ENCODE data around the gene ADISSP.

The ADISSP gene

DNA sequence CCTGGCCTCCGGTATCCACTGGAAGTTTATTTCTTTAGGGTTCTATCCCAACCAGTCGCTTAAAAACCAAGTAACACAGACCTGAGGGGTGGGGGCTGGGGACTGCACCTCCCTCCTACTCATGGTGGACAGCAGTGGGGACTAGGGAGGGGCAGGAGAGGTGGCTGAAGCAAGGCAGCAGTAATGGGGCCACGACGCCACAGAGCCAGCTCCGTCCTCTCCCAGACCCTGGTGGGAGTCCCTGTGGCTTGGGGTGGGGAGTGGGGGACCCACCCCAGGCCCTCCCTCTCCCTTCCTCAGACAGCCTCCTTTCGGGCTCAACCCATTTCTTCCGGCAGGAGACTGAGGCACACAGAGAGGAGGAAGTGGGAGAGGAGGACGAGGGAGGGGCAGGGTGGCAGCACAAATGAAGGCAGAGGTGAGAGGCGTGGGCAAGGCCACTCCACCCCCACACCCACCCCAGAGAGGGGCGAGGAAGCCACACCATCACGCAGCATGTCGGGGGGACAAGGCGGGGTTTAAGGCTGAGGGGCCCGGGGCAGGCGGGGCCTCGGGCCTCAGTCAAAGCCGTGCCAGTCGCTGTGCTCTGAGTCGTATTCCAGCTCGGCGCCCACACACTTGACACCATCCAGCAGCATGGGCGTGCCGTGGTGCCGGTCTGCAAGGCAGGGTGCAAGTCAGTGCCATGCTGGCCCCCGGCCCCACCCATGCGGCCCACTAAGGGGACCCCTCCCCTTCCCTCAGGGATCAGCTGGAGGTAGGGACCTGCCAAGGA is 13.9 kb downstream of the ADISSP start:
- no peak for DNase-seq

DNA sequence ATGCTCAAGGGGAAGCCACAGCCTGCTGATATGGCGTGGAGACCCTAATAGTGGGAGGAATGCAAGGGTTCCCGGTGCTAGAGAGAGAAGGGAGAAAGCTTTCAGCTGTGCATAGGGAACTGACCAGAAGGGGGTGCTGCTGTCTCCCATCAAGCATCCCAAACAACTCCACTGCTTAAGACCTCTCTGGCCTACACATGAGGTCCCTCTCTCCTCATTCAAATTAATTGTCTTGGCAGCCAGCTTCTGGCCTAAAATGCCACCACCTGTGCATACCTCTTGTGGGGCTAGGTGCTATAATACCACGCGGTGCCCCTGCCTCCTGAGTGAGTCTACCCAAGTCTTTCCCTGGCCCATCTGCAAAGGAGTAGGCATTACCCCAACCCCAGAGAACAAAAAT is 14.5 kb downstream of the ADISSP start:
- peak; percentile 23 to 51 for DNase-seq

- no peak for DNase-seq
Measured at GRCh38 chr20:3752386-3752759, 15.2 kb downstream of the ADISSP start.

DNA sequence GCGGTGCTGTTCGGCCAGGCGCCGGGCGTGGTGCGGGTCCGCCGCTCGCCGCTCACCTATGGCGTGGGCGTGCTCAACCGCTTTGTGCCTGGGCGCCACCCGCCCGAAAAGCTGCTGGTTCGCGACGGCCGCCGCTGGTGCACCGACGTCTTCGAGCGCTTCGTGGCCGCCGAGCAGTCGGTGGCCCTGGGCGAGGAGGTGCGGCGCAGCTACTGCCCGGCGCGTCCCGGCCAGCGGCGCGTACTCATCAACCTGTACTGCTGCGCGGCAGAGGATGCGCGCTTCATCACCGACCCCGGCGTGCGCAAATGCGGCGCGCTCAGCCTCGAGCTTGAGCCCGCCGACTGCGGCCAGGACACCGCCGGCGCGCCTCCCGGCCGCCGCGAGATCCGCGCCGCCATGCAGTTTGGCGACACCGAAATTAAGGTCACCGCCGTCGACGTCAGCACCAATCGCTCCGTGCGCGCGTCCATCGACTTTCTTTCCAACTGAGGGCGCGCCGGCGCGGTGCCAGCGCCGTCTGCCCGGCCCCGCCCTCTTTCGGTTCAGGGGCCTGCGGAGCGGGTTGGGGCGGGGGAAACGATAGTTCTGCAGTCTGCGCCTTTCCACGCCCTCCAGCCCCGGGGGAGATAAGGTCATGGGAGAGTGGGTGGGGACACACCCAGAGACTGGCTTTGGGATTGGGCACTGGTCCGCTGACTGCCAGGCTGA is 15.7 kb downstream of the ADISSP start:
- DNase-seq, result no peak

GRCh38 chr20:3751305-3751674 is 16.3 kb downstream of the ADISSP start:
- DNase-seq, result no peak

- no peak for DNase-seq
Measured at GRCh38 chr20:3749689-3750531, 17.6 kb downstream of the ADISSP start.

DNA sequence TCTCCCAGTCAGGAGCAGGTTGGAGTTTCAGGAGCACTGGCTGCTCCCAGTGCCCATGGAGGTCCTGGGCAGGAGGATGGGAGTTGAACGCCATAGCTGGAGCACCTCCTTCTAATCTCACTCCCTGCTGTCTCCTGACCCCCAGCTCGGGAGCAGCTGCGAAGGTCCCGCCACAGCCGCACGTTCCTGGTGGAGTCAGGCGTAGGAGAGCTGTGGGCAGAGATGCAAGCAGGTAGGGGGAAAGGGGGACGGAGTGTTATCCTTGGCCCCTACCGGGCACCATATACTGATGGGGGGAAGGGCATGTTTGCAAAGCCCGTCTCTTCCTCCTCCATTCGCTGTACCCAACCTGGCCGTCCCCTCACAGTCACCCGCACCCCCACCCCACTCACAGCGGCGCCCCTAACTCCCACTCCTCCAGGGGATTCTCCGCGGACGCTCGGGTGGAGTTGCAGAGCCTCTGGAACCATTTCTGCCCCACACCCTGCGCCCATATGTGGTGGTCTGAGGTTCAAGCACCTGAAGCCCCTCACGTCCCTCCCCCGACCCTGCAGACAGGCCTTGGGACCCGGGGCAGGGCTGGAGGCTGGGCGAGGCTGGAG is 18.4 kb downstream of the ADISSP start:
- DNase-seq, result no peak

DNA sequence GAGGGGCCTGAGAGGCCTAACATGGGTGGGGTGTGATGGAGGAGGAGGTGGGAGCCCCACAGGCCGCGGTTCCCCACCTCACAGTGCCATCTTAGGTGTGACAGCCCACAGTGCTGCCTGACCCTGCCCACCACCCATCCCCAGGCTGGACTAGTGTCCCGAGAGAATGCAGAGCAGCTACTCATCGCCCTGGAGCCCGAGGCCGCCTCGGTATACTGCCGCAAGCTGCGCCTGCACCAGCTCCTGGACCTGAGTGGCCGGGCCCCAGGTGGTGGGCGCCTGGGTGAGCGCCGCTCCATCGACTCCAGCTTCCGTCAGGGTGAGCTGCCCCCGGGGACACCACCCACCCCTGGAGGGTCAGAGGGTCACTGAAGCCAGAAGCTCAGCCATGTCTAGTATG is 19.5 kb downstream of the ADISSP start:
- DNase-seq, result no peak

- DNase-seq, result no peak
Measured at GRCh38 chr20:3747471-3747870, 20.1 kb downstream of the ADISSP start.

- no peak for DNase-seq
Measured at GRCh38 chr20:3745686-3746173, 21.8 kb downstream of the ADISSP start.

- no peak for DNase-seq
Measured at GRCh38 chr20:3744806-3745685, 22.5 kb downstream of the ADISSP start.

DNA sequence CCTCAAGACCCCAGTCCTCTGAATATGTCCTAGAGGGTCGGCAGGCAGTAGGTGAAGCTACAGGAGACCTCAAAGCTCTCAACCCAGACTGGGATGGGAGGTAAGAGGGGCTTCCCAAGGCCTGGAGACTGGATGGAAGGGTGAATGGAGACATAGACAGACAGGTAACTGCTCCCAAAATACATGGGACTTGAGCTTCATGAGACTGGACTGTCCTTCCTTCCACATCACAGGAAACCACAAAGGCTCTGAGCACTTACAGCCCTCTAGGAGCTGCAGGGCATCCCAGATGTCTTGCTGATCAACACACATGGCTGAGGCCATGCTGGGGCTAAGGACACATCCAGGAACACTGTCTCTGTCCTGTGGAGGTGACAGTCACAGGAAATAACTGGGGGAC is 23.5 kb downstream of the ADISSP start:
- DNase-seq, result no peak

- no peak for DNase-seq
Measured at GRCh38 chr20:3743251-3743650, 24.3 kb downstream of the ADISSP start.

- DNase-seq, result no peak
Measured at GRCh38 chr20:3741836-3742458, 25.6 kb downstream of the ADISSP start.

GRCh38 chr20:3740615-3741301 is 26.8 kb downstream of the ADISSP start:
- DNase-seq, result no peak

- no peak for DNase-seq
Measured at GRCh38 chr20:3739926-3740451, 27.6 kb downstream of the ADISSP start.

GRCh38 chr20:3739054-3739925 is 28.3 kb downstream of the ADISSP start:
- DNase-seq, result no peak

DNA sequence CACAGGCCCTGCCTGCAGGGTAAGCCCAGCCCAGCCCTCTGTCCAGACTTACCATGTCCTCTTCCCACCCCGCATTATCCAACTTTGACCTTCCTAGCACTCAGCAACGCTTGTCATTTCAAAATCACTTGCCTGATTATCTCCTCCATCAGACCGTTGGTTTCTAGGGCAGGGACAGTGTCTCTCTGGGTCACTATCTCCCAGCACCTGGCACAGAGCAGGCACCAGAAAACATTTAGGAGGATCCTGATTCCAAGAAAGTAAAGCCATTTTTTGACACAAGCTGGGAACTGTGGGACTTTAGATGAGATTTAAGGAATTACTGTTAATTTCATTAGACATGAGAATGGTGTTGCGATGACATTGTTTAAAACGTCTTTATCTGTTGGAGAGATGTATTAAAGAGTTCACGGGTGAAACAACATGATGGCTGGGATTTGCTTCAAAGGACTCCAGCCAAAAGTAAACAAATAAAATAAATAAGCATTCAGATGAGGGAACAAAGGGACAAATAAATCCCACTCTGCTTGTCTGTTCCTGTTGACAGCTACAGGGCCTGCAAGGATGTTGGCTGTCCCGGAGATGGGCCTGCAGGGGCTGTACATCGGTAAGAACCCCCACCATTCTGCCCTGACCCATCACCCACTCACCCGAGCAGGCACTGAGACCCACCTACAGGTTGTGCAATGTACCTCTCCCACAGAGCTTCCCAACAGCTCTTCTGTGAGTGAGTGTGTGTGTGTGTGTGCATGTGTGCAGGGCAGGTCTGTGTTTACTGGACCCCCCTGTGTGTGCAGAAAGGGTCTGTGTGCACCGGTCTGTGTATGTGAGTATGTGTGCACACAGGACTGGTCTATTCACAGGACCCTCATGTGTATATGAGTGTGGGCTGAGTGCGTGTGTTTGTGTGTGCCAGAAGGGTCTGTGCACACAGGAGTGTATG is 29.2 kb downstream of the ADISSP start:
- DNase-seq, result no peak
